ENCODE data around the gene RAB11B. TPM values are rescaled to one million over a fixed set of nuclear protein-coding genes. Genes with fewer than 3 reads are reported as not detected.
"Not testable (repeated sequence)": the region's sequence is repeated elsewhere in the genome, so short reads cannot be mapped to it uniquely, and the experiment has no call there.

The RAB11B gene
- total RNA-seq, 2 donors from 2014 or later, result 83.1 to 86.9 TPM

- DNase-seq (ENCODE audit: low spot score), result peak; percentile 78
- intact Hi-C loops (cut with DNase I), result no loop called here
These were observed 23.2 kb upstream of the RAB11B start for GRCh38 chr19:8366961-8367326.

- intact Hi-C loops (cut with DNase I), result no loop called here
- DNase-seq (ENCODE audit: low spot score), result peak; percentile 91
These were observed 22.7 kb upstream of the RAB11B start for GRCh38 chr19:8367327-8368001.

GRCh38 chr19:8370176-8371010 is 19.8 kb upstream of the RAB11B start:
- peak; percentile 64 for DNase-seq (ENCODE audit: low spot score)
- intact Hi-C loops (cut with DNase I), result no loop called here

GRCh38 chr19:8371011-8371804 is 19.0 kb upstream of the RAB11B start:
- intact Hi-C loops (cut with DNase I), result no loop called here
- DNase-seq (ENCODE audit: low spot score), result peak; percentile 75

- peak; percentile 52 for DNase-seq (ENCODE audit: low spot score)
- intact Hi-C loops (cut with DNase I), result no loop called here
These were observed 16.0 kb upstream of the RAB11B start for GRCh38 chr19:8373867-8374813.

- intact Hi-C loops (cut with DNase I), result not testable (repeated sequence)
- peak; percentile 74 for DNase-seq (ENCODE audit: low spot score)
These were observed 14.4 kb upstream of the RAB11B start for GRCh38 chr19:8375766-8376165.

- DNase-seq (ENCODE audit: low spot score); intact Hi-C loops (cut with DNase I): not testable (repeated sequence)
These were observed 13.7 kb upstream of the RAB11B start for GRCh38 chr19:8376373-8376974.

- peak; percentile 18 for DNase-seq (ENCODE audit: low spot score)
- intact Hi-C loops (cut with DNase I), result no loop called here
These were observed 12.6 kb upstream of the RAB11B start for GRCh38 chr19:8377598-8377997.

- intact Hi-C loops (cut with DNase I), result not testable (repeated sequence)
- DNase-seq (ENCODE audit: low spot score), result peak; percentile 37
These were observed 10.8 kb upstream of the RAB11B start for GRCh38 chr19:8379156-8379891.

- DNase-seq (ENCODE audit: low spot score); intact Hi-C loops (cut with DNase I): not testable (repeated sequence)
These were observed 5.6 kb upstream of the RAB11B start for GRCh38 chr19:8384569-8384968.

GRCh38 chr19:8385103-8385502 is 5.1 kb upstream of the RAB11B start:
- intact Hi-C loops (cut with DNase I); DNase-seq (ENCODE audit: low spot score): not testable (repeated sequence)

GRCh38 chr19:8385566-8385965 is 4.6 kb upstream of the RAB11B start:
- intact Hi-C loops (cut with DNase I); DNase-seq (ENCODE audit: low spot score): not testable (repeated sequence)

GRCh38 chr19:8386419-8386818 is 3.7 kb upstream of the RAB11B start:
- DNase-seq (ENCODE audit: low spot score); intact Hi-C loops (cut with DNase I): not testable (repeated sequence)

GRCh38 chr19:8386990-8387389 is 3.2 kb upstream of the RAB11B start:
- DNase-seq (ENCODE audit: low spot score), result no peak
- intact Hi-C loops (cut with DNase I), result no loop called here

GRCh38 chr19:8387688-8388611 is 2.2 kb upstream of the RAB11B start:
- DNase-seq (ENCODE audit: low spot score), result peak; percentile 44
- intact Hi-C loops (cut with DNase I), result no loop called here

GRCh38 chr19:8388612-8388958 is 1.6 kb upstream of the RAB11B start:
- intact Hi-C loops (cut with DNase I), result no loop called here

GRCh38 chr19:8390617-8390981 is 439 bp downstream of the RAB11B start:
- intact Hi-C loops (cut with DNase I), result no loop called here
- DNase-seq (ENCODE audit: low spot score), result peak; percentile 99

More at GRCh38 chr19:8388612-8388958, 1.6 kb upstream of the RAB11B start:
- peak; percentile 14 for DNase-seq (ENCODE audit: low spot score)
